Measurements from ENCODE around the gene LSM12.
"Not testable (repeated sequence)": the region's sequence is repeated elsewhere in the genome, so short reads cannot be mapped to it uniquely, and the experiment has no call there.

The LSM12 gene

GRCh38 chr17:44006598-44007345 is 59.7 kb downstream of the LSM12 start:
- peak; percentile 96 for DNase-seq

- DNase-seq = no peak
Measured at GRCh38 chr17:44006272-44006597, 60.2 kb downstream of the LSM12 start.

DNA sequence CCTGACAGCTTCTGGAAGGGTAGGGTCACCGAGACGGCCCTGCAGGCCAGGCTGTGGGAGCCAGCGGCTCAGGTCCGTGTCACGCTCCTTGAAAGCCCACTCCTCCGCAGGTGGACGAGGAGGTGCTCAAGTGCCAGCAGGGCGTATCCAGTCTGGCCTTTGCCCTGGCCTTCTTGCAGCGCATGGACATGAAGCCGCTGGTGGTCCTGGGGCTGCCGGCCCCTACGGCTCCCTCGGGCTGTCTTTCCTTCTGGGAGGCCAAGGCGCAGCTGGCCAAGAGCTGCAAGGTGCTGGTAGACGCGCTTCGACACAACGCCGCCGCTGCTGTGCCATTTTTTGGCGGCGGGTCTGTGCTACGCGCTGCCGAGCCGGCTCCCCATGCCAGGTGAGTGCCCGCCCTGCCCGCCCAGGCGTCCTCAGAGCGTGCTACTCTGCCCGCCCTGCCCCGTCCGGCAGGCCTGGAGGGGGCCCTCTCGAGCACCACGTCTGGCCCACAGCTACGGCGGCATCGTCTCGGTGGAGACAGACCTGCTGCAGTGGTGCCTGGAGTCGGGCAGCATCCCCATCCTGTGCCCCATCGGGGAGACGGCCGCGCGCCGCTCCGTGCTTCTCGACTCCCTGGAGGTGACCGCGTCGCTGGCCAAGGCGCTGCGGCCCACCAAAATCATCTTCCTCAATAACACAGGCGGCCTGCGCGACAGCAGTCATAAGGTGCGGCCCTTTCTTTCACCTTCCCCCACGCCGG is 60.8 kb downstream of the LSM12 start:
- no peak for DNase-seq

DNA sequence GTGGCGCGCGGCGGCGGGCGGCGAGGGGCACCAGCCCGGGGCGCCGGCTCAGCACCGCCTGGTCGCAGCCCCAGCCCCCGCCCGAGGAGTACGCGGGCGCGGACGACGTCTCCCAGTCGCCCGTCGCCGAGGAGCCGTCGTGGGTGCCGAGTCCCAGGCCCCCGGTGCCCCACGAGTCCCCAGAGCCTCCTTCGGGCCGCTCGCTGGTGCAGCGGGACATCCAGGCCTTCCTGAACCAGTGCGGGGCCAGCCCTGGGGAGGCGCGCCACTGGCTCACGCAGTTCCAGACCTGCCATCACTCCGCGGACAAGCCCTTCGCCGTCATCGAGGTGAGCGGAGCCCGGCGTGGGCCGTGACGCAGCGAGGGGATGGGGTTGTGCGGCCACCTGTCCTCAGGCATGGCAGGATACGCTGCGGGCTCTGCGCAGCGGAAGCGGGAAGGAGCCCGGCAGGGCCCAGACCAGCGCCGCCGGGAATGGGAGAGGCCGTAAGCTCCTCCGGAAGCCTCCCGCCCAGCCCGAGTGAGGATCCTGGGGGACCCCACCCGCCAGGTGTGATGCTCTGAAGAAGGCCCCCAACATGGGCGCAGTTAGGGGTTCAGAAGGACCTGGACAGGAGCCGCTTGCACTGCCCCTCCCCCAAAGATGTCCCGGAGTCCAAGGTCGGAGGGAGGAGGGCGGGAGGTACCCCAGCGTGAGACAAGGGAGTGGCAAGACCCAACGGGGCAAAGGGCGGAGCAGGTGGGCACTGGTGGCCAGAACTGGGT is 61.5 kb downstream of the LSM12 start:
- DNase-seq = no peak

GRCh38 chr17:44004077-44004760 is 62.3 kb downstream of the LSM12 start, which contains the start of gene NAGS:
NAGS (plus strand) TSS chr17:44004622; CDS start chr17:44004664, 42 bp downstream.
- DNase-seq = no peak

DNA sequence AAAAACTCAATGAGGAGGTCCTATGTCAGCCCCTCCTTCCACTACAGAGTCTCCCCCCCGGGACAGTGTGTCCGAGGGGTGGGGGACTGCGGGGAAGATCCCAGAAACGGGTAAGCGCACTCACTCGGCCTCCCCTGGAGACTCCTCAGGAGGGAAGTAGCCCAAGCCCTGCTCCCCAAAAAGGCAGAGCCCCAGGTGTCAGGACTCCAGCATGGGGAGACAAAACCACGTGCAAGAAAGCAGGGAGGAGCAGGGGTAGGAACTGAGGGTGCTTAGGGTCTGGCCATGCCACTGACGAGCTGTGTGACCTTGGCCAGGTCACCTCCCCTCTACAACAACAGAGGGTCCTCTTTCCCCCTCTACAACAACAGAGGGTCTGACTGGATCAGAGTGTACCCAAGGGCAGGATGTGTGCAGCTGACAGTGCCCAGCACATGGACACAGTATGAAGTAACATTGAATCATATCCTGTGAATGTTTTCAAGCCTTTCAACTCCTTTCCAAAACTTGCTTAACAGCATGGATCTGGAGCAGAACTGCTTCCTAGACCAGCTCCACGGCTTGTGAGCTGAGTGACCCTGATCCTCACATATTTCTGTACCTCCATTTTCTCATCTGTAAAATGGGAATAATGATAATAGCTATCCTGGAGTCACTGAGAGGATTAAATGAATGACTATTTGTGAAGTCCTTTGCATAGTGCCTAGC is 64.2 kb downstream of the LSM12 start:
- peak; percentile 72 for DNase-seq

- DNase-seq = no peak
Measured at GRCh38 chr17:44001461-44001920, 65.0 kb downstream of the LSM12 start.

DNA sequence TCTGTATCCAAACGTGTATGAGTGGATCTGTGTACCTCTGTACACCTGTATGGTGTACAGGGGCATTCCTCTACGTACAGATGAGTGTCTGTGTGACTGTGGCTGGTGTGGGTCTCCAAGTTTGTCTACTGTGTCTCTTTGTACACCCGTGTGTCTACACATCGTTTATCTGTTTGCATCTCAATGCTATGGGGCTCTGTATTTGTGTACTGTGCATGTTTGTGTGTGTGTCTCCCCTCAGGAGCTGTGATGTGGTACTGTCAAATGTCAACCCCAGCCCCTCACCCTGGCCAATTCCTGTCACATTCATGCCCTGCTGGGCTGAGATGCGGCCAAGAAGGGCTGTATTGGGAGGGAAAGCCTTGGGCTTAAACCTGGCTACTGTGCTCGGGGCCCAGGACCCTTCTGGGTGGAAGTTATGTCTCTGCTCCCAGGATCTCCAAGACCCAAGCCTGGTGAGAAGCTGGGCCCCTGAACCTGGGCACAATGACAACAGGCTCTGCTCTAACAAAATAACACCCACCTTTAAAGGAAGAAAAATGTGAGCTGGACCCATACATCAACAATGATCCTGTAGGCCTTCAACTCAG is 65.5 kb downstream of the LSM12 start:
- no peak for DNase-seq

DNA sequence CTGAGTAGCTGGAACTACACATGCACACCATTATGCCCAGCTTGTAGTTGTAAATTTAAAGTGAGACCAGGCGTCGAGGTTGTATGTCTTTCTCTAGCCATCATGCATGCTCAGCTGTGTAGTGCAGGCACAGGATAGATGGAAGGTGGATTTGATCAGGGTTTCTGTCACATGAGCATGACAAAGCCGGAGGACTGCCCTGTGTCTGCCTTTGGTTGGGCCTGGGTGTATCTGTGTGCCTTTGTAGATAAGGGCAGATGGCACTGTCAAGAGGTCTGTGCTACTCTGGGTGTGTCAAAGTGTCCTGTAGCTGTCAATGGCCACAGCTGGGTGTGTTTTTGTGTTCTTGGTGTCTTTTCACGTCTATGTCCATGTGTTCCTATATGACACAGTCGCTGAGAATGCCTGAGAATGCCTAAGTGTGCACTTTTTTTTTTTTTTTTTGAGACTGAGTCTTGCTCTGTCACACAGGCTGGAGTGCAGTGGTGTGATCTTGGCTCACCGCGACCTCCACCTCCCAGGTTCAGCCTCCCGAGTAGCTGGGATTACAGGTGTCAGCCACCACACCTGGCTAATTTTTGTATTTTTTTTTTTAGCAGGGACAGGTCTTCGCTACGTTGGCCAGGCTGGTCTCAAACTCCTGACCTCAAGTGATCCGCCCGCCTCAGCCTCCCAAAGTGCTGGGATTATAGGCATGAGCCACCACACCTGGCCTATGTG is 66.2 kb downstream of the LSM12 start:
- no peak for DNase-seq

DNA sequence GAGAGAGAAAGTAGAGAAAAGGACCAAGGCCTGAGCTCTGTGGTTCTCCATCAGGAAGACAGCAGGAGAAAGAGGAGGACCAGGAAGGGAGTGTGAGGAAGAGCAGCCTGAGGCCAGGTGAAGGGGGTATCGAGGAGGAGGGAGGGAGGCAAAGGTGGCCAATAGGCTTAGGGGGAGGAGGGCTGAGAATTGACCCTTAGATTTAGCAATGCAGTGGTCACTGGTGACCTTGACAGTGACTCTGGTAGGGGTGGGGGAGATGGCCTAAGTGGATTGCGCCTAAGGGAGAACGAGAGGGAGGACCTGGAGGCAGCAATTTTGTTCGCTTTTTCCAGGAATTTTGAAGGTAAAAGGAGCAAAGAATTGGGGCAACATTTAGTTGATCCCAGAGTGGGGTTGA is 67.4 kb downstream of the LSM12 start:
- DNase-seq = no peak

DNA sequence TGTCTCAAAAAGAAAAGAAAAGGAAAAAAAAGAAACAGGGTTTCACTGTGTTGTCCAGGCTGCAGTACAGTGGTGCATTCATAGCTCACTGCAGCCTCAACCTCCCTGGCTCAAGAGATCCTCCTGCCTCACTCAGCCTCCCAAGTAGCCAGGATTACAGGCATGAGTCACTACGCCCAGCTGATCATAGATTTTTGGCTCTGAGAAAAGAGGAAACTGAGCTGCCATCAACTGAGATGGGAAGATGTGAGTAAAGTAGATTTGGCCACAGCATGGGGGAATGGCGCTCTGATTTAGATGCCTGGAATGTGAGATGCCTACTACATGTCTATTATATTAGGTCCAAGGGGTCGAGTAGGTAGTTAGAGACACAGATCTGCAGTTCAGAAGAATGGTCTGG is 67.9 kb downstream of the LSM12 start:
- peak; percentile 72 for DNase-seq

DNA sequence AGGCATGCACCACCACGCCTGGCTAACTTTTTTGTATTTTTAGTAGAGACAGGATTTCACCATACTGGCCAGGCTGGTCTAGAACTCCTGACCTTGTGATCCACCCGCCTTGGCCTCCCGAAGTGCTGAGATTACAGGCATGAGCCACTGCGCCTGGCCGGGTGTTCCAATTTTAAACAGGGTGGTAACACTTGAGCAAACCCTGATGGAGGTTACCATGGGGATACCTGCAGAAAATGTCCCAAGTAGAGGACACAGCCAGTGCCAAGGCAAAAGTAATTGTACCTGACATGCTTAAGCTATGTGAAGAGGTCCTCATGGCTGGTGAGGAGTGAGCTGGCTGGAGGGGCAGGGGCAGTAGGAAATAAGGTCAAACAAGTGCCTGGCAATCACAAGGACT is 69.3 kb downstream of the LSM12 start:
- not testable (repeated sequence) for DNase-seq

GRCh38 chr17:43995150-43995471 is 71.4 kb downstream of the LSM12 start:
- no peak for DNase-seq

- peak; percentile 71 for DNase-seq
Measured at GRCh38 chr17:43994272-43995149, 72.0 kb downstream of the LSM12 start.

- DNase-seq = no peak
Measured at GRCh38 chr17:43992641-43993040, 73.8 kb downstream of the LSM12 start.

DNA sequence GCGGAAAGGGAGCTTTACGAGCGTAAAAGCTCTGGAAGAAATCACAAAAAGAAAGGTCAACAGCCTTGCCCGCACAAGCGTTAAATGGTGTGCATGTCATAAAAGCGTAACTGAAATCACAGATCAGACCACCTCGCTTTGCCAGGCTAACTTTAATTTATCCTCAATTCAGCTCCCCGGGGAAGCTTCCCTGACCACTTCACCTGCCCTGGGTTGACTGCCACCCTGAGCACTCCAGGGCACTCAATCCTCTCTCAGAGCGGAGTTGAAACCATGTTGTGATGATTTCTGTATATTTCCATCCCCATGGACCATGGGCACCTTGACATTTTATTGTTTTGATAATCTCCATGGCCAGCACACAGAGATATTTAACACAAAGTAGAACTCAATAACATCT is 78.2 kb downstream of the LSM12 start:
- DNase-seq = no peak

DNA sequence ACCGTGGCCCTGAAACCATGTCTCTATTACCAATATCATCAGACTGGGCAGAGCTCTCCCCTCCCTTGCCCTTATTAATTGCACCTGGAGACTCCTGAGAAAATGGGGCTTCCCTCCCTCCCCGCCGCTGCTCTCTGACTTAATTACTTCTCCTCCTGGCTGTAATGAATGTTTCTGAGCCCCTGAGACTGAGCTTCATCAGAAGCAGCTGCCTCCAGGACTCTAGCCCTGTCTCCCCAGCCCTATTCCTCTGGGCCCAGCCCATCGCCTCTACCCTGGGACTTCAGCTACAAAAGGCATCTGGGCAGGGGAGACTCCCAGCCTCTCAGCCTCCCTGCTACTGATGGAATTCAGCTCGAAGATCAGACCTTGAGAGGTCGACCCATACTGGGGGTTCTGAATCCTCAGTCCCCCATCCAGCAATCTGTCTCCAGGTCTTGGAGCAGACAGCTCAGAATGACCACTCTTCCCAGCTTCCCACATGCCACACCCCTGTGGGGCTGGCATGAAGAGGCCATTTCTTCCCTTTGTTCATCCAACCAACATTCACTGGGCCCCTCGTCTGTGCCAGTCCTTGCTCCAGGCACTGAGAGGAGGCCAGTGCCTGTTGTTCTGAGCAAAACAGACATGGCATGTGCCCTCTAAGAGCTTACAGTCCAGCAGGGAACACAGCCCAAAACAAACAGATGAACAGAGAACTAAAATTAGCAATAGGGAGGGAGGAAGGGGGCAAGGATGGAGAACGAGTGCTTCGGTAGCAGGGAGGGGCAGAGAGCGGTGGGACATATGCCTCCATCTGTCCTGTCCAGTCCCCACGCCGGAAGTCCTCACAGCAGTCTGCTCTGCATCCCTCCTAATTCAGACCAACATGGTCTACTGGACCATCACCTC is 79.1 kb downstream of the LSM12 start:
- DNase-seq = no peak

- DNase-seq = no peak
Measured at GRCh38 chr17:43986225-43986981, 80.1 kb downstream of the LSM12 start.

Data from fibroblast of skin of scalp (primary cell).